ENCODE results near the gene PANK1. TPM values are rescaled to one million over a fixed set of nuclear protein-coding genes. Genes with fewer than 3 reads are reported as not detected.

The PANK1 gene
- total and polyA plus RNA-seq, 7 experiments from 2014 or later = 0.24 to 5.9 (median 0.95) TPM

GRCh38 chr10:89653410-89653869, 8.4 kb upstream of the PANK1 start:
- Histone ChIP-seq H3K36me3 (ENCODE audit: control insufficient read depth in 2 of 3, insufficient read depth in 3 of 3, low read length in 3 of 3) (no peaks in the 10 kb centered on the region), H3K9me3 (ENCODE audit: control insufficient read depth in 2 of 3, low read length in 3 of 3) (no peaks in the 10 kb centered on the region), H3K27me3 (ENCODE audit: control insufficient read depth in 2 of 2, insufficient read depth in 2 of 2, low read length in 2 of 2) (no peaks in the 10 kb centered on the region), H3K27ac (ENCODE audit: low read depth, low read length) (no peak overlapping the region), H3K4me3 (ENCODE audit: low read length) (no peak overlapping the region), H3K4me1 (ENCODE audit: control insufficient read depth in 2 of 2, insufficient read depth in 2 of 2, low read length in 2 of 2) (no peaks in the 10 kb centered on the region)
- intact Hi-C loops (cut with micrococcal nuclease) = no loop called here
- DNase-seq = no peak
- H3K27ac Mint-ChIP-seq = no peak overlapping the region
- ChIA-PET POLR2A (no interaction called here), CTCF (no interaction called here)
- peaks cover 0 to 7% (median 4%) of the 10 kb centered on the region in 11 donors for H3K9me3 Mint-ChIP-seq
- no peaks in the 10 kb centered on the region for H3K4me1 Mint-ChIP-seq
- H3K36me3 Mint-ChIP-seq = peaks cover 0 to 9% (median 0%) of the 10 kb centered on the region in 5 donors
- no peak overlapping the region for H3K4me3 Mint-ChIP-seq
- peaks cover 0 to 10% (median 7%) of the 10 kb centered on the region in 5 donors for H3K27me3 Mint-ChIP-seq
- ATAC-seq = no peak

- Histone ChIP-seq H3K27me3 (ENCODE audit: control insufficient read depth in 2 of 2, insufficient read depth in 2 of 2, low read length in 2 of 2) (no peaks in the 10 kb centered on the region), H3K4me3 (ENCODE audit: low read length) (no peak overlapping the region), H3K36me3 (ENCODE audit: control insufficient read depth in 2 of 3, insufficient read depth in 3 of 3, low read length in 3 of 3) (no peaks in the 10 kb centered on the region), H3K9me3 (ENCODE audit: control insufficient read depth in 2 of 3, low read length in 3 of 3) (no peaks in the 10 kb centered on the region), H3K27ac (ENCODE audit: low read depth, low read length) (no peak overlapping the region), H3K4me1 (ENCODE audit: control insufficient read depth in 2 of 2, insufficient read depth in 2 of 2, low read length in 2 of 2) (no peaks in the 10 kb centered on the region)
- no peak overlapping the region for H3K27ac Mint-ChIP-seq
- H3K27me3 Mint-ChIP-seq = peaks cover 0 to 15% (median 10%) of the 10 kb centered on the region in 5 donors
- peaks cover 0 to 7% (median 4%) of the 10 kb centered on the region in 11 donors for H3K9me3 Mint-ChIP-seq
- H3K36me3 Mint-ChIP-seq = peaks cover 0 to 9% (median 0%) of the 10 kb centered on the region in 5 donors
- ChIA-PET POLR2A (no interaction called here), CTCF (no interaction called here)
- DNase-seq = no peak
- no peak for ATAC-seq
- intact Hi-C loops (cut with micrococcal nuclease) = no loop called here
- H3K4me1 Mint-ChIP-seq = no peaks in the 10 kb centered on the region
- no peak overlapping the region for H3K4me3 Mint-ChIP-seq
These were observed 7.8 kb upstream of the PANK1 start for GRCh38 chr10:89652806-89653370.

GRCh38 chr10:89651916-89652573, 7.0 kb upstream of the PANK1 start:
- Mint-ChIP-seq H3K27me3 (peaks cover 0 to 17% (median 15%) of the 10 kb centered on the region in 5 donors), H3K27ac (no peak overlapping the region), H3K4me3 (no peak overlapping the region), H3K4me1 (no peaks in the 10 kb centered on the region), H3K9me3 (peaks cover 0 to 7% (median 4%) of the 10 kb centered on the region in 11 donors), H3K36me3 (peaks cover 0 to 9% (median 0%) of the 10 kb centered on the region in 5 donors)
- DNase-seq (no peak), ATAC-seq (peak; percentile 40)
- no peak overlapping the region for H3K27ac ChIP-seq (ENCODE audit: low read depth, low read length)
- H3K9me3 ChIP-seq (ENCODE audit: control insufficient read depth in 2 of 3, low read length in 3 of 3) = no peaks in the 10 kb centered on the region
- no peaks in the 10 kb centered on the region for H3K4me1 ChIP-seq (ENCODE audit: control insufficient read depth in 2 of 2, insufficient read depth in 2 of 2, low read length in 2 of 2)
- no peak overlapping the region for H3K4me3 ChIP-seq (ENCODE audit: low read length)
- no peaks in the 10 kb centered on the region for H3K27me3 ChIP-seq (ENCODE audit: control insufficient read depth in 2 of 2, insufficient read depth in 2 of 2, low read length in 2 of 2)
- intact Hi-C loops (cut with micrococcal nuclease) = no loop called here
- POLR2A ChIA-PET = no interaction called here
- CTCF ChIA-PET = no interaction called here
- H3K36me3 ChIP-seq (ENCODE audit: control insufficient read depth in 2 of 3, insufficient read depth in 3 of 3, low read length in 3 of 3) = no peaks in the 10 kb centered on the region

GRCh38 chr10:89651205-89651915, 6.3 kb upstream of the PANK1 start:
- Mint-ChIP-seq H3K36me3 (peaks cover 0 to 9% (median 0%) of the 10 kb centered on the region in 5 donors), H3K9me3 (peaks cover 0 to 7% (median 4%) of the 10 kb centered on the region in 11 donors), H3K4me1 (no peaks in the 10 kb centered on the region), H3K27me3 (peaks cover 0 to 21% (median 16%) of the 10 kb centered on the region in 5 donors), H3K27ac (no peak overlapping the region), H3K4me3 (no peak overlapping the region)
- H3K27me3 ChIP-seq (ENCODE audit: control insufficient read depth in 2 of 2, insufficient read depth in 2 of 2, low read length in 2 of 2) = no peaks in the 10 kb centered on the region
- intact Hi-C loops (cut with micrococcal nuclease) = no loop called here
- H3K4me3 ChIP-seq (ENCODE audit: low read length) = no peak overlapping the region
- ATAC-seq (no peak), DNase-seq (no peak)
- no peaks in the 10 kb centered on the region for H3K9me3 ChIP-seq (ENCODE audit: control insufficient read depth in 2 of 3, low read length in 3 of 3)
- ChIA-PET CTCF (no interaction called here), POLR2A (no interaction called here)
- H3K27ac ChIP-seq (ENCODE audit: low read depth, low read length) = no peak overlapping the region
- H3K36me3 ChIP-seq (ENCODE audit: control insufficient read depth in 2 of 3, insufficient read depth in 3 of 3, low read length in 3 of 3) = no peaks in the 10 kb centered on the region
- no peaks in the 10 kb centered on the region for H3K4me1 ChIP-seq (ENCODE audit: control insufficient read depth in 2 of 2, insufficient read depth in 2 of 2, low read length in 2 of 2)

GRCh38 chr10:89649051-89649450, 4.0 kb upstream of the PANK1 start:
- Histone ChIP-seq H3K27ac (ENCODE audit: low read depth, low read length) (no peak overlapping the region), H3K36me3 (ENCODE audit: control insufficient read depth in 2 of 3, insufficient read depth in 3 of 3, low read length in 3 of 3) (no peaks in the 10 kb centered on the region), H3K9me3 (ENCODE audit: control insufficient read depth in 2 of 3, low read length in 3 of 3) (no peaks in the 10 kb centered on the region), H3K27me3 (ENCODE audit: control insufficient read depth in 2 of 2, insufficient read depth in 2 of 2, low read length in 2 of 2) (no peaks in the 10 kb centered on the region), H3K4me3 (ENCODE audit: low read length) (no peak overlapping the region), H3K4me1 (ENCODE audit: control insufficient read depth in 2 of 2, insufficient read depth in 2 of 2, low read length in 2 of 2) (peaks cover 0 to 6% of the 10 kb centered on the region in 2 donors)
- H3K4me1 Mint-ChIP-seq = peaks cover 6 to 8% (median 8%) of the 10 kb centered on the region in 7 donors
- no peak overlapping the region for H3K4me3 Mint-ChIP-seq
- ChIA-PET POLR2A (no interaction called here), CTCF (no interaction called here)
- no peak overlapping the region for H3K27ac Mint-ChIP-seq
- peaks cover 0 to 4% (median 0%) of the 10 kb centered on the region in 5 donors for H3K36me3 Mint-ChIP-seq
- intact Hi-C loops (cut with micrococcal nuclease) = loop anchor here (10.0 kb wide), 2 partner anchors 644 to 654 kb away; partner anchors contain the start of gene FAS (in 1 of the 2)
- peaks cover 0 to 27% (median 16%) of the 10 kb centered on the region in 5 donors for H3K27me3 Mint-ChIP-seq
- ATAC-seq = no peak
- H3K9me3 Mint-ChIP-seq = peaks cover 0 to 4% (median 0%) of the 10 kb centered on the region in 11 donors
- no peak for DNase-seq

GRCh38 chr10:89648074-89648473, 3.0 kb upstream of the PANK1 start:
- intact Hi-C loops (cut with micrococcal nuclease) = loop anchor here (10.0 kb wide), 2 partner anchors 643 to 653 kb away; partner anchors contain the start of gene FAS (in 1 of the 2)
- H3K9me3 ChIP-seq (ENCODE audit: control insufficient read depth in 2 of 3, low read length in 3 of 3) = no peaks in the 10 kb centered on the region
- H3K36me3 ChIP-seq (ENCODE audit: control insufficient read depth in 2 of 3, insufficient read depth in 3 of 3, low read length in 3 of 3) = no peaks in the 10 kb centered on the region
- DNase-seq (no peak), ATAC-seq (no peak)
- ChIA-PET CTCF (no interaction called here), POLR2A (interaction anchor here (0.7 kb wide), 1 partner anchor 1641 kb away, joined by 3 read pairs; no protein-coding TSS in a partner anchor)
- no peaks in the 10 kb centered on the region for H3K27me3 ChIP-seq (ENCODE audit: control insufficient read depth in 2 of 2, insufficient read depth in 2 of 2, low read length in 2 of 2)
- H3K27ac ChIP-seq (ENCODE audit: low read depth, low read length) = no peak overlapping the region
- peaks cover 0 to 4% (median 0%) of the 10 kb centered on the region in 11 donors for H3K9me3 Mint-ChIP-seq
- no peak overlapping the region for H3K4me3 ChIP-seq (ENCODE audit: low read length)
- H3K4me1 ChIP-seq (ENCODE audit: control insufficient read depth in 2 of 2, insufficient read depth in 2 of 2, low read length in 2 of 2) = peaks cover 0 to 6% of the 10 kb centered on the region in 2 donors
- no peak overlapping the region for H3K4me3 Mint-ChIP-seq
- no peak overlapping the region for H3K27ac Mint-ChIP-seq
- peaks cover 6 to 8% (median 8%) of the 10 kb centered on the region in 7 donors for H3K4me1 Mint-ChIP-seq
- H3K36me3 Mint-ChIP-seq = peaks cover 0 to 4% (median 0%) of the 10 kb centered on the region in 5 donors
- H3K27me3 Mint-ChIP-seq = peaks cover 0 to 27% (median 16%) of the 10 kb centered on the region in 5 donors

Data from naive thymus-derived CD4-positive, alpha-beta T cell (primary cell).